Ecto neural progenitor cell (in vitro differentiated cells): ENCODE results near the gene LRRC10.

Source experiments
- DNase-seq: peaks from one replicate; pipeline ENCODE4 v3.0.0-alpha.2; 2018; ENCODE audit warnings: low spot score

The LRRC10 gene

GRCh38 chr12:69610729-69611128 lies at the start of gene LRRC10:
Gene LRRC10, minus strand, starts transcription at chr12:69610907. Its CDS starts 69 bp downstream, at chr12:69610838.
- no peak for DNase-seq

- DNase-seq = no peak
Measured at GRCh38 chr12:69660164-69660863, 49.6 kb upstream of the LRRC10 start.

GRCh38 chr12:69658203-69658602 lies 47.5 kb upstream of the LRRC10 start:
- no peak for DNase-seq

GRCh38 chr12:69657376-69658137 lies 46.9 kb upstream of the LRRC10 start:
- no peak for DNase-seq

- DNase-seq = no peak
Measured at GRCh38 chr12:69655616-69656340, 45.1 kb upstream of the LRRC10 start.

GRCh38 chr12:69653703-69654102 lies 43.0 kb upstream of the LRRC10 start:
- no peak for DNase-seq

- no peak for DNase-seq
Measured at GRCh38 chr12:69651922-69652321, 41.2 kb upstream of the LRRC10 start.

- DNase-seq = no peak
Measured at GRCh38 chr12:69649529-69649928, 38.8 kb upstream of the LRRC10 start.

- DNase-seq = no peak
Measured at GRCh38 chr12:69648476-69648875, 37.8 kb upstream of the LRRC10 start.

GRCh38 chr12:69647178-69647577 lies 36.5 kb upstream of the LRRC10 start:
- DNase-seq = no peak

- no peak for DNase-seq
Measured at GRCh38 chr12:69645031-69645430, 34.3 kb upstream of the LRRC10 start.

GRCh38 chr12:69644511-69644910 lies 33.8 kb upstream of the LRRC10 start:
- DNase-seq = no peak

- no peak for DNase-seq
Measured at GRCh38 chr12:69642531-69642930, 31.8 kb upstream of the LRRC10 start.

- no peak for DNase-seq
Measured at GRCh38 chr12:69641546-69641945, 30.8 kb upstream of the LRRC10 start.

- peak; percentile 78 for DNase-seq
Measured at GRCh38 chr12:69639400-69640016, 28.8 kb upstream of the LRRC10 start.

- no peak for DNase-seq
Measured at GRCh38 chr12:69633061-69633460, 22.4 kb upstream of the LRRC10 start.

GRCh38 chr12:69630191-69630590 lies 19.5 kb upstream of the LRRC10 start:
- DNase-seq = no peak

GRCh38 chr12:69627501-69627900 lies 16.8 kb upstream of the LRRC10 start:
- DNase-seq = no peak

GRCh38 chr12:69623970-69624369 lies 13.3 kb upstream of the LRRC10 start:
- DNase-seq = no peak

- DNase-seq = no peak
Measured at GRCh38 chr12:69621551-69621950, 10.8 kb upstream of the LRRC10 start.

GRCh38 chr12:69620921-69621320 lies 10.2 kb upstream of the LRRC10 start:
- no peak for DNase-seq

GRCh38 chr12:69620077-69620476 lies 9.4 kb upstream of the LRRC10 start:
- no peak for DNase-seq
